Sigmoid colon (tissue), 3 donors: ENCODE measurements around the gene SLC26A3.

Experiments
- POLR2A ChIP-seq, 2 donors: fragments of 450-650 bp; IDR thresholded peaks; one replicate each; pipeline ENCODE4 v1.6.1; 2016; ENCODE audit warnings: antibody characterized with exemption in 2 of 2, mild to moderate bottlenecking in 2 of 2, moderate library complexity in 2 of 2
- TF ChIP-seq, protein P1 (sequence below), 4 experiments: fragments of 450-650 bp in 3 of 4; fragments of 200-600 bp in 1 of 4; IDR thresholded peaks; one replicate each; pipeline ENCODE4 v1.5.1; 2016 to 2019; ENCODE audit warnings: antibody characterized with exemption in 4 of 4, mild to moderate bottlenecking in 3 of 4, moderate library complexity in 2 of 4

DNA sequence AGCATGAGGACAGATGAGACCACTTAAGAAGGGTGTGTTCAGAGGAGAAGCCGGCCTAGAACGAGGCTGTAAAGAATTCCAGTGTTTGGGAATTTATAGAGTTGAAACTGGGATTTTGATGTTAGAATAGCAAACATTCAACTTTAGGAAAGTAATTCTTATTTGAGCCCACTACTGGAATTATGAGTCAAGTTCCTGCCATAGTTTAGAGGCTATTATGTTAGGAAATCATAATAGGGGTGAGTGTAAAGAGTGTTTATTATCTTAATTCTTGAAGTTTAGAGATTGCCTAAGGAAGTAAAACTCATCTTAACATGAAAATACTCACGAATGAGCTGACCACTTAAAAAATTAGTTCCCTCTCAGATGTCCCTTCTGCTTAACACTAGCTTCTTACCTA, 57.0 kb downstream of the SLC26A3 start:
- TF ChIP-seq, protein P1, sequence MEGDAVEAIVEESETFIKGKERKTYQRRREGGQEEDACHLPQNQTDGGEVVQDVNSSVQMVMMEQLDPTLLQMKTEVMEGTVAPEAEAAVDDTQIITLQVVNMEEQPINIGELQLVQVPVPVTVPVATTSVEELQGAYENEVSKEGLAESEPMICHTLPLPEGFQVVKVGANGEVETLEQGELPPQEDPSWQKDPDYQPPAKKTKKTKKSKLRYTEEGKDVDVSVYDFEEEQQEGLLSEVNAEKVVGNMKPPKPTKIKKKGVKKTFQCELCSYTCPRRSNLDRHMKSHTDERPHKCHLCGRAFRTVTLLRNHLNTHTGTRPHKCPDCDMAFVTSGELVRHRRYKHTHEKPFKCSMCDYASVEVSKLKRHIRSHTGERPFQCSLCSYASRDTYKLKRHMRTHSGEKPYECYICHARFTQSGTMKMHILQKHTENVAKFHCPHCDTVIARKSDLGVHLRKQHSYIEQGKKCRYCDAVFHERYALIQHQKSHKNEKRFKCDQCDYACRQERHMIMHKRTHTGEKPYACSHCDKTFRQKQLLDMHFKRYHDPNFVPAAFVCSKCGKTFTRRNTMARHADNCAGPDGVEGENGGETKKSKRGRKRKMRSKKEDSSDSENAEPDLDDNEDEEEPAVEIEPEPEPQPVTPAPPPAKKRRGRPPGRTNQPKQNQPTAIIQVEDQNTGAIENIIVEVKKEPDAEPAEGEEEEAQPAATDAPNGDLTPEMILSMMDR (IDR thresholded peaks at IDR 0.05): no peak
- TF ChIP-seq POLR2A (IDR thresholded peaks at IDR 0.05): no peak
